ENCODE results near the gene KATNA1. TPM values are rescaled to one million over a fixed set of nuclear protein-coding genes. Genes with fewer than 3 reads are reported as not detected.

The KATNA1 gene
- total RNA-seq, 3 donors from 2014 or later (not counting 1 experiment from before 2014, with no cell fraction given), result 16.4 to 22.7 (median 21.0) TPM

- Histone ChIP-seq H3K9me3 (ENCODE audit: control insufficient read depth, insufficient read depth, low read length) (no peaks in the 10 kb centered on the region), H3K27me3 (ENCODE audit: control insufficient read depth, insufficient read depth, low read length) (no peaks in the 10 kb centered on the region), H3K4me3 (ENCODE audit: low read length) (no peak overlapping the region), H3K4me1 (ENCODE audit: control insufficient read depth, insufficient read depth, low read length) (no peaks in the 10 kb centered on the region), H3K36me3 (ENCODE audit: control insufficient read depth, insufficient read depth, low read length) (peaks cover 61% of the 10 kb centered on the region), H3K27ac (ENCODE audit: low read length) (no peak overlapping the region)
- H3K9me3 Mint-ChIP-seq, result no peaks in the 10 kb centered on the region
- no peak for TF ChIP-seq CTCF (IDR thresholded peaks at IDR 0.05)
- no CpG with 5 or more reads among the region's 1 CpG for WGBS (ENCODE audit: insufficient coverage)
- H3K36me3 Mint-ChIP-seq, result peaks cover 19% of the 10 kb centered on the region
- H3K27me3 Mint-ChIP-seq (ENCODE audit: low read depth in 2 of 2), result no peaks in the 10 kb centered on the region
- H3K27ac Mint-ChIP-seq, result no peak overlapping the region
- DNase-seq (no peak), ATAC-seq (no peak)
- no peaks in the 10 kb centered on the region for H3K4me1 Mint-ChIP-seq
- intact Hi-C loops (cut with micrococcal nuclease), result no loop called here
- H3K4me3 Mint-ChIP-seq, result no peak overlapping the region
These were observed 55.1 kb downstream of the KATNA1 start for GRCh38 chr6:149593408-149593807.

DNA sequence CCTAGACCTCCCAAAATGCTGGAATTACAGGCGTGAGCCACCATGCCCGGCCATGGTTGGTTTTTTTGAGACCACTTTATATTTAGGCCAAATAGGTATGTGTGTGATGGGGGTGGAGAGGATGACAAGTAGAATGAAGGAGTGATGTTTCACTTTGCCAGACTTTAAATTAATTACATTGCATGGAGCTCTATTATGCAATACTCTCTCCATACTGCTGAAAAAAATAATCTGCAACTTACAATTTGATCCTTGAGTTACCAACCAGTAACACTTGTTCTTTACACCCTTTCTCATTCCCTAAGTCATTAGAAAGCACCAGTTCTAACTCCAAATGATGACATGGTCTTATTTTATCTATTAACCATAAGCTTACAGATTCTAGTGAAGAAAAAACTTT is 55.5 kb downstream of the KATNA1 start:
- Mint-ChIP-seq H3K4me3 (no peak overlapping the region), H3K27me3 (ENCODE audit: low read depth in 2 of 2) (no peaks in the 10 kb centered on the region), H3K9me3 (no peaks in the 10 kb centered on the region), H3K27ac (no peak overlapping the region), H3K4me1 (no peaks in the 10 kb centered on the region), H3K36me3 (peaks cover 19% of the 10 kb centered on the region)
- no peak for TF ChIP-seq CTCF (IDR thresholded peaks at IDR 0.05)
- ATAC-seq, result no peak
- no peaks in the 10 kb centered on the region for H3K27me3 ChIP-seq (ENCODE audit: control insufficient read depth, insufficient read depth, low read length)
- DNase-seq, result no peak
- WGBS (ENCODE audit: insufficient coverage), result 100% methylated on average over 1 of the region's 2 CpGs
- no peaks in the 10 kb centered on the region for H3K9me3 ChIP-seq (ENCODE audit: control insufficient read depth, insufficient read depth, low read length)
- H3K4me1 ChIP-seq (ENCODE audit: control insufficient read depth, insufficient read depth, low read length), result no peaks in the 10 kb centered on the region
- intact Hi-C loops (cut with micrococcal nuclease), result no loop called here
- no peak overlapping the region for H3K27ac ChIP-seq (ENCODE audit: low read length)
- H3K36me3 ChIP-seq (ENCODE audit: control insufficient read depth, insufficient read depth, low read length), result peaks cover 62% of the 10 kb centered on the region
- H3K4me3 ChIP-seq (ENCODE audit: low read length), result no peak overlapping the region

GRCh38 chr6:149586149-149586548 is 62.4 kb downstream of the KATNA1 start:
- H3K27ac ChIP-seq (ENCODE audit: low read length), result no peak overlapping the region
- H3K27me3 ChIP-seq (ENCODE audit: control insufficient read depth, insufficient read depth, low read length), result no peaks in the 10 kb centered on the region
- no peak for DNase-seq
- no peak for ATAC-seq
- no peaks in the 10 kb centered on the region for H3K27me3 Mint-ChIP-seq (ENCODE audit: low read depth in 2 of 2)
- H3K9me3 Mint-ChIP-seq, result no peaks in the 10 kb centered on the region
- H3K4me1 Mint-ChIP-seq, result no peaks in the 10 kb centered on the region
- TF ChIP-seq CTCF (IDR thresholded peaks at IDR 0.05), result no peak
- no peak overlapping the region for H3K27ac Mint-ChIP-seq
- peaks cover 39% of the 10 kb centered on the region for H3K36me3 ChIP-seq (ENCODE audit: control insufficient read depth, insufficient read depth, low read length)
- H3K9me3 ChIP-seq (ENCODE audit: control insufficient read depth, insufficient read depth, low read length), result no peaks in the 10 kb centered on the region
- WGBS (ENCODE audit: insufficient coverage), result 94% methylated on average over 2 of the region's 2 CpGs
- peaks cover 8% of the 10 kb centered on the region for H3K36me3 Mint-ChIP-seq
- no peaks in the 10 kb centered on the region for H3K4me1 ChIP-seq (ENCODE audit: control insufficient read depth, insufficient read depth, low read length)
- H3K4me3 ChIP-seq (ENCODE audit: low read length), result no peak overlapping the region
- H3K4me3 Mint-ChIP-seq, result no peak overlapping the region
- intact Hi-C loops (cut with micrococcal nuclease), result no loop called here

DNA sequence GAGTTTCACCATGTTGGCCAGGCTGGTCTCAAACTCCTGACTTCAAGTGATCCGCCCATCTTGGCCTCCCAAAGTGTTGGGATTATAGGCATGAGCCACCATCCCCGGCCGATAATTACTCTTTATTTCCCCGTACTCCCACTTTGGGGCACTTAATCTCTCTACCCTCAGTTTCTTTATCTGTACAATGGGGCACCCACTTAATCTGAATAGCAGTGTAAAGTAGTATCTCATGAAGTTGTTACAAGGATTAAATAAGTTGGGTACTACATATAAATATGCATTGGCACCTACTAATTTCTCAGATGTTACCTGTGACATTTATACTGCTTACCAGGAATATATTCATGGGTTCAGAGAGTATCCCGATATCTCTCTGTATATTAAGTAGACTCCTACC is 67.2 kb downstream of the KATNA1 start:
- no peak for TF ChIP-seq CTCF (IDR thresholded peaks at IDR 0.05)
- intact Hi-C loops (cut with micrococcal nuclease), result no loop called here

More for the DNA sequence above, 67.2 kb downstream of the KATNA1 start:
- no peaks in the 10 kb centered on the region for H3K27me3 Mint-ChIP-seq (ENCODE audit: low read depth in 2 of 2)
- Histone ChIP-seq H3K27ac (ENCODE audit: low read length) (no peak overlapping the region), H3K4me3 (ENCODE audit: low read length) (no peak overlapping the region), H3K27me3 (ENCODE audit: control insufficient read depth, insufficient read depth, low read length) (no peaks in the 10 kb centered on the region), H3K4me1 (ENCODE audit: control insufficient read depth, insufficient read depth, low read length) (no peaks in the 10 kb centered on the region), H3K9me3 (ENCODE audit: control insufficient read depth, insufficient read depth, low read length) (no peaks in the 10 kb centered on the region), H3K36me3 (ENCODE audit: control insufficient read depth, insufficient read depth, low read length) (peaks cover 39% of the 10 kb centered on the region)
- H3K36me3 Mint-ChIP-seq, result no peaks in the 10 kb centered on the region
- H3K9me3 Mint-ChIP-seq, result no peaks in the 10 kb centered on the region
- DNase-seq (no peak), ATAC-seq (no peak)
- H3K27ac Mint-ChIP-seq, result no peak overlapping the region
- WGBS (ENCODE audit: insufficient coverage), result 100% methylated on average over 4 of the region's 5 CpGs
- H3K4me1 Mint-ChIP-seq, result peaks cover 5 to 11% of the 10 kb centered on the region in 2 donors
- H3K4me3 Mint-ChIP-seq, result no peak overlapping the region
